ENCODE measurements around the gene BNC2.
A peak's percentile ranks its signal among the peaks of the same experiment; 100 is the strongest.
"Not testable (repeated sequence)": the region's sequence is repeated elsewhere in the genome, so short reads cannot be mapped to it uniquely, and the experiment has no call there.

The BNC2 gene, protein sequence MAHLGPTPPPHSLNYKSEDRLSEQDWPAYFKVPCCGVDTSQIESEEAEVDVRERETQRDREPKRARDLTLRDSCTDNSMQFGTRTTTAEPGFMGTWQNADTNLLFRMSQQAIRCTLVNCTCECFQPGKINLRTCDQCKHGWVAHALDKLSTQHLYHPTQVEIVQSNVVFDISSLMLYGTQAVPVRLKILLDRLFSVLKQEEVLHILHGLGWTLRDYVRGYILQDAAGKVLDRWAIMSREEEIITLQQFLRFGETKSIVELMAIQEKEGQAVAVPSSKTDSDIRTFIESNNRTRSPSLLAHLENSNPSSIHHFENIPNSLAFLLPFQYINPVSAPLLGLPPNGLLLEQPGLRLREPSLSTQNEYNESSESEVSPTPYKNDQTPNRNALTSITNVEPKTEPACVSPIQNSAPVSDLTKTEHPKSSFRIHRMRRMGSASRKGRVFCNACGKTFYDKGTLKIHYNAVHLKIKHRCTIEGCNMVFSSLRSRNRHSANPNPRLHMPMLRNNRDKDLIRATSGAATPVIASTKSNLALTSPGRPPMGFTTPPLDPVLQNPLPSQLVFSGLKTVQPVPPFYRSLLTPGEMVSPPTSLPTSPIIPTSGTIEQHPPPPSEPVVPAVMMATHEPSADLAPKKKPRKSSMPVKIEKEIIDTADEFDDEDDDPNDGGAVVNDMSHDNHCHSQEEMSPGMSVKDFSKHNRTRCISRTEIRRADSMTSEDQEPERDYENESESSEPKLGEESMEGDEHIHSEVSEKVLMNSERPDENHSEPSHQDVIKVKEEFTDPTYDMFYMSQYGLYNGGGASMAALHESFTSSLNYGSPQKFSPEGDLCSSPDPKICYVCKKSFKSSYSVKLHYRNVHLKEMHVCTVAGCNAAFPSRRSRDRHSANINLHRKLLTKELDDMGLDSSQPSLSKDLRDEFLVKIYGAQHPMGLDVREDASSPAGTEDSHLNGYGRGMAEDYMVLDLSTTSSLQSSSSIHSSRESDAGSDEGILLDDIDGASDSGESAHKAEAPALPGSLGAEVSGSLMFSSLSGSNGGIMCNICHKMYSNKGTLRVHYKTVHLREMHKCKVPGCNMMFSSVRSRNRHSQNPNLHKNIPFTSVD

DNA sequence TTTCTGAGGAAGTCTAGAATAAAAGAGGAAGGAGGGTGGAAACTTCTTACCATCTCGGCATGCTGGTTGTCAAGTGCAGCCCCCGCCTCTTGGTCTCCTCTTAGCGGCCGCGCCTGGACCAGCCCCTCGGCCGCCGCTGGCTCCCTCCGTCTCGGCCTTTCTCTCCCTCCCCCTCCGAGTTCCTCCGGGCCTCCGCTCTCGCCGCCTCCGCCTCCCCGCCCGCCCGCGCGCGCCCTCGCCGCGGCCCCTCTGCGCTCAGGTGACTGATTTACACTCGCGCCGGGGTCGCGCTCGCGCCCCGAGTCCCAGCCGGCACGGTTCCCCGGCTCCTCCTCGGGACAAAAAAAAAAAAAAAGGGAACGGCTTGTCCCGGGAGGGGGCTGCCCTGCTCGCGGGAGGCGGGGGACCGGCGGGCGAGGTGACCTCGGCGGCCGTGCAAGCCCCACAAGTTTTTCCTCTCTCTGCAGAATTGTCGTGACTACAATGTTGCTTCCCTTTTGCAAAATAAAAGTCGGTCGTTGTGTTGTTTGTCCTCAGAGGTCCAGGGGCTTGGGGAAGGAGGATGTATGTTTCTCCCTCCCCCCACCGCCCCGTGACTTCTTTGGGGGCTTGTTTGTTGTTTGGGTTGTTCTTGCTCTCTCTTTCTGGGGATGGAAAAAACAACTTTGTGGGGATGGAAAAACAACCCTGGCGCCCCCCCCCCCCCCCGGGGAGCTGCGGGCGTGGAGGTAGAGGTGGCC, at the start of gene BNC2:
Gene BNC2 (minus strand): TSS at position 75 of the 740 bp plus-strand sequence. CDS start 22 bp downstream, at position 53.
- DNase-seq (ENCODE audit: low read depth in 2 of 2) = no peak

GRCh38 chr9:16918920-16919319, 48.5 kb upstream of the BNC2 start:
- DNase-seq (ENCODE audit: low read depth in 2 of 2) = no peak

GRCh38 chr9:16915126-16915831, 44.8 kb upstream of the BNC2 start:
- DNase-seq (ENCODE audit: low read depth in 2 of 2) = no peak

DNA sequence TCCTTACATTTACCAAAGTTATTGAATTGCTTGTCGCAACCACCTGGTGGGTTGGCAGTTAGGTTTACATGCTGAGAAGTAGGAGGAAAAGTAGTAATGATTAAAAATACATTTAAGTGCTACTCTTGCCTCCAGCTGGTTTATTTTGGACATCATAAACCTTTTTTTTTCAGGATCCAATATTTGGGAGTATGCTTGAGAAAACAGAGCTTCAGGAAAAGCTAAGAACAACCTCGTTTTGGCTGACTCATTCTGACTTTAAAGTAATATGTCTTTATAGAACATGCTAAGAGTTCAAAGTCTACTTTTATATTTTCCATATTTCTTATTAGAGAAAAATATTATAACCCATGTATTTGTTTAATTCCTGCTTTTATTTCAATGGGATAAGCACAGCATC, 41.7 kb upstream of the BNC2 start:
- DNase-seq (ENCODE audit: low read depth in 2 of 2) = no peak

DNA sequence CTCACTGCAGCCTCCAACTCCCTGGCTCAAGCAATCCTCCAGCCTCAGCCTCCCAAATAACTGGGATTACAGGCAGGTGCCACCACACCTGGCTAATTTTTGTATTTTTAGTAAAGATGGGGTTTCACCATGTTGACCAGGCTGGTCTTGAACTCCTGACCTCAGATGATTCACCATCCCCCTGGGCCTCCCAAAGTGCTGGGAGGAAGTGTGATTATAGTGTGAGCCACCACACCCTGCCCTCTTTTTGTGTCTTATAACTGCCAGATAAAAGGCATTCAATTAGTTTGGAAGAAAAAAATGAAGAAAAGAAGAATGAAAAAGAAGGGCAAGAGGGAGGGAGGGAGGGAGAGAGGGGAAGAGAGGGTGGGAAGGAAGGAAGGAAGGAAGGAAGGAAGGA, 37.7 kb upstream of the BNC2 start:
- DNase-seq (ENCODE audit: low read depth in 2 of 2) = not testable (repeated sequence)

GRCh38 chr9:16904655-16905054, 34.2 kb upstream of the BNC2 start:
- no peak for DNase-seq (ENCODE audit: low read depth in 2 of 2)

DNA sequence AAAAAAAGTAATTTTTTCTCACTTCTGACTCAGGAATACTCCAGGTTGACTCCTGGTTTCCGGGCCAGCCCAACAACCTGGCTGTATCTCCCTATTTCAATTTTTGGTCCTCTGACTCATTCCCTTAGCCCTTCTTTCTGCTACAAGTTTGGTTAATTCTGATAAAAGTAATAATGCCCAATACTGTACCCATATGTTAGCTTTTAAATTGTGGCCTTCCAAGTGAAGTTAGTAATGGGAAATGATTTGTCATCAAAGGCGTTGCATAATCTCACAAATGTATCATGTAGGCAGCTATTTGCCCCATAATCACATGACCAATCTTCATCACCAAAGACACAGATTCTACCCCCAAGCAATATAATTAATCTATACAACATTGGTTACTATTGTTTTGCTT, 31.1 kb upstream of the BNC2 start:
- peak in 1 of 2 experiments; percentile 7 for DNase-seq (ENCODE audit: low read depth in 2 of 2)

DNA sequence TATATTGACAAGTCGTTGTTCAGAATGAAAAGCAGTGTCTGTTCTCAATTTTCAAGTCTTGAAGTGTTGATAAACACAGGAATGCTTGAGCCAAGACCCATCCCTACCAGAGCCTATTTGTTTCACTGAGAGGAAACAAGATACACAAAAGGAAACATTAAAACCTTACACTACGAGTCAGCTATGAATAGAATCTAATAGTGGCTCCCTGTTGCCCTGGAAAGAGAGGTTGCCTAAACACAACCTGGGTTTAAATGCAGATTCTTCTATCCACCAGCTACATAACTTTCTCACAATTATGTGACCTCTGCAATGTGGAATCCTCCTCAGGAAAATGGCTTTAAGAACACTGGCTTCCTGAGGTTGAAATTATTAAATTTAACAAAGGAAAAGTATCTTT, 29.1 kb upstream of the BNC2 start:
- no peak for DNase-seq (ENCODE audit: low read depth in 2 of 2)

DNA sequence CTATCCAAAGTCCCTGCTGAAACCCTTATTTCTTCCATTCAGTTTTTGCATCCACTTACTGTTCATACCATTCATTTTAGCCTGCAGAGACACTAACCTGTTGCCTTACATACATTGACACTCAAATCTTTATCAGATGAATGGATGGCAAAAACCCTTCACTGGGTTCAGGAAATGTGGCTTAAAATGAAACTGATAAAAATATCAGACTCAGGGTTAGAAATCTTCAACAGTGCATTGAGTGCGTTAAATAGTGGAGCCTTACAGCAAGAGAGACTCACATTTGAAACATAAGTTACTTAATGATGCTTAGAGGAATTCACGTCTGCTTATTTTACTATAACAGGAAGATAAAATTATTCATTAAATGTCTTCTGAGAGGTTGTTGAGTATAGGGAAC, 28.0 kb upstream of the BNC2 start:
- no peak for DNase-seq (ENCODE audit: low read depth in 2 of 2)

- DNase-seq (ENCODE audit: low read depth in 2 of 2) = no peak
These were observed 18.1 kb upstream of the BNC2 start for GRCh38 chr9:16888594-16888993.

DNA sequence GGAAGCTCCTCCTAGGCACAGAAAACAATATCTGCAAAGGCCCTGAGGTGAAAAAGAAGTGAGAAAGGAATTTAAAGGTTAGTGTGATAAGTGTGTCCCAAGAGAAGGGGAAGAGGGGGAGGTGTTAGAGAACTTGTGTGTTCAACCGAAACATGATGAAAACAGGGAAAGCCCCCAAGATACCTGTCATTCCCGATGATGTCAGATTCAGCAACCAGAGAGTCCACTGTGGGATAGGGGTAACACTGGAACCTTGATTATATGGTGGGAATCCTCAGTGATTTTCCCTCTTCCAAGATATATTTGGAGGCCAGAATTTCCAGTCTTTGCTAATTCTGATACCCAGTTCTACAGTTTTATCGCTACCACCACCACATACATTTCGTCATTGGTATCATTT, 15.5 kb upstream of the BNC2 start:
- no peak for DNase-seq (ENCODE audit: low read depth in 2 of 2)

GRCh38 chr9:16884952-16885513, 14.6 kb upstream of the BNC2 start:
- DNase-seq (ENCODE audit: low read depth in 2 of 2) = peak in 1 of 2 experiments; percentile 51

- no peak for DNase-seq (ENCODE audit: low read depth in 2 of 2)
These were observed 13.9 kb upstream of the BNC2 start for GRCh38 chr9:16884373-16884772.

- DNase-seq (ENCODE audit: low read depth in 2 of 2) = no peak
These were observed 13.1 kb upstream of the BNC2 start for GRCh38 chr9:16883586-16883985.

- DNase-seq (ENCODE audit: low read depth in 2 of 2) = not testable (repeated sequence)
These were observed 12.0 kb upstream of the BNC2 start for GRCh38 chr9:16882440-16882839.

GRCh38 chr9:16879416-16879815, 8.9 kb upstream of the BNC2 start:
- DNase-seq (ENCODE audit: low read depth in 2 of 2) = no peak

GRCh38 chr9:16877256-16877655, 6.8 kb upstream of the BNC2 start:
- no peak for DNase-seq (ENCODE audit: low read depth in 2 of 2)

GRCh38 chr9:16873126-16873802, 2.8 kb upstream of the BNC2 start:
- DNase-seq (ENCODE audit: low read depth in 2 of 2) = peak; percentile 65 to 66

GRCh38 chr9:16871336-16872151, 1.1 kb upstream of the BNC2 start:
- peak; percentile 83 for DNase-seq (ENCODE audit: low read depth in 2 of 2)

All from fibroblast of skin of left quadriceps (primary cell).